SU-DHL-6 (cell line): ENCODE results near the gene KRTAP10-5.

Experiments
- H2AFZ ChIP-seq: fragments of 200-600 bp; sonication (generic); 2 replicates; pipeline ENCODE4 v1.6.1; 2014; ENCODE audit warnings: low read depth, mild to moderate bottlenecking, moderate library complexity, mixed read lengths, antibody characterized with exemption, low read length; ENCODE audit not compliant: severe bottlenecking
- H3F3A ChIP-seq: fragments of 200-600 bp; shearing (Covaris generic); 2 replicates; pipeline ENCODE4 v1.6.0; 2016; ENCODE audit warnings: antibody characterized with exemption, mild to moderate bottlenecking; ENCODE audit not compliant: insufficient read depth
- H3K27ac ChIP-seq: fragments of 200-600 bp; sonication (generic); 2 replicates; pipeline ENCODE4 v1.5.1; 2016; ENCODE audit warnings: low read depth, mild to moderate bottlenecking, low read length, moderate library complexity, mixed read lengths
- H3K27me3 ChIP-seq: fragments of 200-600 bp; sonication (generic), shearing (Covaris generic); 2 replicates; pipeline ENCODE4 v1.6.0; 2014; ENCODE audit warnings: mild to moderate bottlenecking, low read length
- H3K36me3 ChIP-seq: fragments of 200-600 bp; sonication (generic); 2 replicates; pipeline ENCODE4 v1.6.1; 2014; ENCODE audit warnings: mild to moderate bottlenecking, low read length, mixed read lengths
- H3K4me2 ChIP-seq: fragments of 300-600, 200-600 bp; shearing (Covaris generic), sonication (generic); 2 replicates; pipeline ENCODE4 v1.6.0; 2014; ENCODE audit warnings: low read length, low read depth, mild to moderate bottlenecking; ENCODE audit not compliant: poor library complexity, severe bottlenecking
- H3K4me3 ChIP-seq: fragments of 200-600 bp; sonication (generic); 2 replicates; pipeline ENCODE4 v1.5.1; 2014; ENCODE audit warnings: antibody characterized with exemption, low read length, mild to moderate bottlenecking, mixed read lengths; ENCODE audit not compliant: insufficient read depth, poor library complexity, severe bottlenecking
- H3K79me2 ChIP-seq: fragments of 200-600 bp; sonication (generic); 2 replicates; pipeline ENCODE4 v1.6.1; 2014; ENCODE audit warnings: mild to moderate bottlenecking, low read length, moderate library complexity; ENCODE audit not compliant: insufficient read depth
- H3K9ac ChIP-seq: fragments of 200-600 bp; sonication (generic); 2 replicates; pipeline ENCODE4 v1.7.0; 2014; ENCODE audit warnings: mild to moderate bottlenecking, low read length
- H3K9me2 ChIP-seq: fragments of 200-600 bp; sonication (generic); replicated peaks from 2 replicates; pipeline ENCODE4 v1.6.1; 2014; ENCODE audit warnings: low read length; ENCODE audit not compliant: insufficient read depth
- H3K9me3 ChIP-seq: fragments of 200-600 bp; sonication (generic); 2 replicates; pipeline ENCODE4 v1.6.1; 2014; ENCODE audit warnings: low read length, mixed read lengths; ENCODE audit not compliant: insufficient read depth
- H4K20me1 ChIP-seq: fragments of 200-600 bp; sonication (generic); 2 replicates; pipeline ENCODE4 v1.6.1; 2014; ENCODE audit warnings: low read depth, mild to moderate bottlenecking, antibody characterized with exemption, low read length, moderate library complexity, mixed read lengths
- CTCF ChIP-seq: fragments of 200-600 bp; sonication (generic); IDR thresholded peaks from one replicate; pipeline ENCODE4 v1.5.1; 2017; ENCODE audit warnings: antibody characterized with exemption, mild to moderate bottlenecking, low read length, moderate library complexity; ENCODE audit not compliant: insufficient read depth, poor library complexity, severe bottlenecking
- EZH2phosphoT487 ChIP-seq: fragments of 200-600 bp; sonication (generic), shearing (Covaris generic); conservative IDR thresholded peaks from 2 replicates; pipeline ENCODE4 v1.6.1; 2018; ENCODE audit warnings: mild to moderate bottlenecking, antibody characterized with exemption, low read length, moderate library complexity, mixed read lengths

The KRTAP10-5 gene

DNA sequence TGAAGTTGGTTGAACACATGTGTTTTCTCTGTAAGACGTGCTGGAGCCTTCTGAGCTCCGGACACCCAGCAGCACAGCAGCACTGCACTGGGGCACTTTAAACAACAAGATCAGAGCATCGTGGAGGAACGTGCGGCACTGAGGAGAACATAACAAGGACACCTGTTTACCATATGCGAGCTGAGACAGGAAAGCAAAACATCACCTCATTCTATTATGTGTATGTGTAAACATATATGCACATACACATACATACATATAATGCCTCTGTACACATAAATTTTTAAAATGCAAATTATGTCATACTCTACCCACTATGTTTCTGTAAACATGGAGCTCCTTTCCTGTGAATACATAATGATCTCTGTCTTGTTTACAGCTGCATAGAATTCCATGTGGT lies 15.1 kb upstream of the KRTAP10-5 start:
- H4K20me1 ChIP-seq = no peaks in the 10 kb centered on the region
- no peaks in the 10 kb centered on the region for H3K9me2 ChIP-seq
- H3K9ac ChIP-seq = no peak overlapping the region
- no peaks in the 10 kb centered on the region for H3K79me2 ChIP-seq
- no peak overlapping the region for H3K4me2 ChIP-seq
- H3K9me3 ChIP-seq = no peaks in the 10 kb centered on the region
- H2AFZ ChIP-seq = no peak overlapping the region
- H3F3A ChIP-seq = no peaks in the 10 kb centered on the region
- no peak overlapping the region for H3K4me3 ChIP-seq
- no peaks in the 10 kb centered on the region for H3K36me3 ChIP-seq
- TF ChIP-seq CTCF (no peak), EZH2phosphoT487 (no peak)
- H3K27me3 ChIP-seq = no peaks in the 10 kb centered on the region
- no peak overlapping the region for H3K27ac ChIP-seq

- no peak overlapping the region for H3K9ac ChIP-seq
These were observed 14.1 kb upstream of the KRTAP10-5 start for GRCh38 chr21:44594406-44594916.

GRCh38 chr21:44593598-44594405 lies 13.4 kb upstream of the KRTAP10-5 start:
- Histone ChIP-seq H3K4me3 (no peak overlapping the region), H3K9ac (no peak overlapping the region), H3K9me2 (no peaks in the 10 kb centered on the region), H2AFZ (no peak overlapping the region), H3K79me2 (no peaks in the 10 kb centered on the region), H3K4me2 (no peak overlapping the region), H3F3A (no peaks in the 10 kb centered on the region), H3K36me3 (no peaks in the 10 kb centered on the region), H4K20me1 (no peaks in the 10 kb centered on the region), H3K9me3 (no peaks in the 10 kb centered on the region), H3K27me3 (no peaks in the 10 kb centered on the region), H3K27ac (no peak overlapping the region)
- TF ChIP-seq EZH2phosphoT487 = no peak
- no peak for TF ChIP-seq CTCF

More at GRCh38 chr21:44594406-44594916, 14.1 kb upstream of the KRTAP10-5 start:
- Histone ChIP-seq H3K27me3 (no peaks in the 10 kb centered on the region), H3K4me3 (no peak overlapping the region), H3K9me2 (no peaks in the 10 kb centered on the region), H4K20me1 (no peaks in the 10 kb centered on the region), H3K36me3 (no peaks in the 10 kb centered on the region), H3K27ac (no peak overlapping the region), H2AFZ (no peak overlapping the region), H3K4me2 (no peak overlapping the region), H3K79me2 (no peaks in the 10 kb centered on the region), H3K9me3 (no peaks in the 10 kb centered on the region), H3F3A (no peaks in the 10 kb centered on the region)
- TF ChIP-seq CTCF (no peak), EZH2phosphoT487 (no peak)
